Ishikawa (cell line): ENCODE data around the gene PLPP1.

Source experiments
- CEBPB ChIP-seq: IDR thresholded peaks from 2 replicates; pipeline ENCODE4 v1.6.1; 2012
- CREB1 ChIP-seq: IDR thresholded peaks from 2 replicates; pipeline ENCODE4 v1.6.1; 2012; ENCODE audit warnings: low read depth
- EGR1 ChIP-seq: IDR thresholded peaks from 2 replicates; pipeline ENCODE4 v1.6.1; 2012
- EP300 ChIP-seq: IDR thresholded peaks from 2 replicates; pipeline ENCODE4 v1.6.1; 2012; ENCODE audit warnings: borderline replicate concordance
- FOXM1 ChIP-seq: IDR thresholded peaks from 2 replicates; pipeline ENCODE4 v1.6.1; 2012; ENCODE audit warnings: low read depth, borderline replicate concordance
- MAX ChIP-seq: IDR thresholded peaks from 2 replicates; pipeline ENCODE4 v1.6.1; 2012
- NFIC ChIP-seq: IDR thresholded peaks from 2 replicates; pipeline ENCODE4 v1.6.1; 2012
- RAD21 ChIP-seq: IDR thresholded peaks from 2 replicates; pipeline ENCODE4 v1.6.1; 2012; ENCODE audit warnings: low read depth
- REST ChIP-seq: IDR thresholded peaks from 2 replicates; pipeline ENCODE4 v1.6.1; 2012; ENCODE audit warnings: low read depth, mild to moderate bottlenecking
- TAF1 ChIP-seq: IDR thresholded peaks from 2 replicates; pipeline ENCODE4 v1.6.1; 2012; ENCODE audit warnings: low read depth, mild to moderate bottlenecking
- TCF12 ChIP-seq: IDR thresholded peaks from 2 replicates; pipeline ENCODE4 v1.6.1; 2012; ENCODE audit warnings: low read depth
- TEAD4 ChIP-seq: IDR thresholded peaks from 2 replicates; pipeline ENCODE4 v1.6.1; 2012
- USF1 ChIP-seq: IDR thresholded peaks from 2 replicates; pipeline ENCODE4 v1.6.1; 2012
- YY1 ChIP-seq: IDR thresholded peaks from 2 replicates; pipeline ENCODE4 v1.6.1; 2012; ENCODE audit warnings: low read depth
- ZBTB7A ChIP-seq: IDR thresholded peaks from 2 replicates; pipeline ENCODE4 v1.6.1; 2012; ENCODE audit warnings: low read depth

The PLPP1 gene

GRCh38 chr5:55518831-55519390, 15.9 kb downstream of the PLPP1 start:
- TF ChIP-seq NFIC (no peak), TEAD4 (no peak), ZBTB7A (no peak), TAF1 (no peak), FOXM1 (no peak), EP300 (no peak), EGR1 (no peak), CEBPB (no peak), USF1 (no peak), YY1 (no peak), MAX (no peak), CREB1 (no peak), RAD21 (no peak), TCF12 (no peak), REST (no peak)

- TF ChIP-seq FOXM1 (no peak), CEBPB (no peak), ZBTB7A (no peak), YY1 (no peak), TEAD4 (no peak), TAF1 (no peak)
These were observed 17.0 kb downstream of the PLPP1 start for GRCh38 chr5:55517804-55518203.

- TF ChIP-seq REST (no peak), TCF12 (no peak), ZBTB7A (no peak), EGR1 (no peak), YY1 (no peak), RAD21 (no peak), NFIC (no peak), EP300 (no peak), FOXM1 (no peak), USF1 (no peak), TAF1 (no peak), CEBPB (no peak), TEAD4 (no peak), MAX (no peak), CREB1 (no peak)
These were observed 23.8 kb downstream of the PLPP1 start for GRCh38 chr5:55511010-55511409.

GRCh38 chr5:55510523-55510880, 24.3 kb downstream of the PLPP1 start:
- TF ChIP-seq NFIC: no peak
- TF ChIP-seq REST: no peak
- TF ChIP-seq TEAD4: no peak
- TF ChIP-seq CREB1: no peak
- TF ChIP-seq ZBTB7A: no peak
- TF ChIP-seq EP300: no peak
- TF ChIP-seq TCF12: no peak
- TF ChIP-seq FOXM1: no peak
- no peak for TF ChIP-seq TAF1
- no peak for TF ChIP-seq EGR1
- no peak for TF ChIP-seq RAD21
- no peak for TF ChIP-seq CEBPB
- no peak for TF ChIP-seq USF1
- no peak for TF ChIP-seq YY1
